GM12878 (cell line): Measurements from ENCODE around the gene ROR2. TPM values are rescaled to one million over a fixed set of nuclear protein-coding genes. Genes with fewer than 3 reads are reported as not detected.

Experiments
- ATAC-seq: fragments of 200-7000 bp; cut with Tn5 transposase; 3 replicates; pipeline ENCODE4 v1.9.1; 2020; ENCODE audit warnings: mild to moderate bottlenecking, moderate library complexity
- BruUV-seq: library from RNA; stranded (reverse); fragments of 400-500 nt; replicated peaks from 2 replicates; lab custom pipeline; 2021; lab: Mats Ljungman, UMichigan
- CTCF ChIA-PET: fragments of 300-600 bp; sonication (Branson Sonifier 250); formaldehyde crosslinking; extraction: SDS; loops from one replicate; lab custom pipeline; 2021; ENCODE audit warnings: inconsistent platforms; lab: Yijun Ruan, JAX
- POLR2A ChIA-PET: fragments of 350-600 bp; formaldehyde crosslinking; extraction: SDS; loops from one replicate; lab custom pipeline; 2021; ENCODE audit warnings: inconsistent platforms; lab: Charles Lee
- RAD21 ChIA-PET: fragments of 300-600 bp; sonication (Branson Sonifier 250); formaldehyde crosslinking; loops from one replicate; lab custom pipeline; 2023; ENCODE audit warnings: antibody characterized with exemption; ENCODE audit not compliant: unreplicated experiment; lab: Charles Lee
- SMC1A ChIA-PET: fragments of 300-600 bp; sonication (Branson Sonifier 250); formaldehyde crosslinking; loops from one replicate; lab custom pipeline; 2023; ENCODE audit not compliant: unreplicated experiment, uncharacterized antibody; lab: Charles Lee
- DNase-seq: peaks from one replicate; pipeline ENCODE4 v3.0.0-alpha.2; 2011; ENCODE audit warnings: low read depth, low spot score
- FAIRE-seq: peaks from 3 replicates; lab custom pipeline; 2011; peaks lifted over from hg19 to GRCh38; lab: Jason Lieb, UNC
- H2AFZ ChIP-seq: 2 replicates; pipeline ENCODE4 v1.6.0; 2011; ENCODE audit warnings: low read depth, low read length, control low read depth; ENCODE audit not compliant: control insufficient read depth
- H3K27ac ChIP-seq: 2 replicates; pipeline ENCODE4 v1.5.1; 2011; ENCODE audit warnings: control low read depth; ENCODE audit not compliant: control insufficient read depth, insufficient read depth
- H3K27me3 ChIP-seq, 2 experiments: replicated peaks in 1 of 2; 2 replicates each; pipeline versions ENCODE4 v1.6.0 to v1.6.1; 2011; ENCODE audit warnings: low read length in 1 of 2; ENCODE audit not compliant: control insufficient read depth in 2 of 2, insufficient read depth in 2 of 2
- H3K36me3 ChIP-seq, 2 experiments: 2 replicates each; pipeline ENCODE4 v1.5.1; 2011; ENCODE audit warnings: low read length in 1 of 2; ENCODE audit not compliant: control insufficient read depth in 2 of 2, insufficient read depth in 2 of 2
- H3K4me1 ChIP-seq: 2 replicates; pipeline ENCODE4 v1.6.1; 2011; ENCODE audit warnings: mild to moderate bottlenecking, low read length, moderate library complexity, mixed read lengths; ENCODE audit not compliant: control insufficient read depth, insufficient read depth
- H3K4me2 ChIP-seq: 2 replicates; pipeline ENCODE4 v1.6.0; 2011; ENCODE audit warnings: control low read depth; ENCODE audit not compliant: control insufficient read depth, insufficient read depth
- H3K4me3 ChIP-seq: fragments of 200-600 bp; sonication (generic); 2 replicates; pipeline ENCODE4 v1.5.1; 2016
- H3K79me2 ChIP-seq: 2 replicates; pipeline ENCODE4 v1.6.0; 2011; ENCODE audit warnings: low read length; ENCODE audit not compliant: control insufficient read depth, insufficient read depth
- H3K9ac ChIP-seq: 2 replicates; pipeline ENCODE4 v1.8.0; 2011; ENCODE audit warnings: low read length, control low read depth, mixed read lengths; ENCODE audit not compliant: control insufficient read depth, insufficient read depth
- H3K9me3 ChIP-seq: replicated peaks from 3 replicates; pipeline ENCODE4 v1.5.1; 2011; ENCODE audit warnings: mild to moderate bottlenecking, low read length; ENCODE audit not compliant: control insufficient read depth, insufficient read depth
- H4K20me1 ChIP-seq: 2 replicates; pipeline ENCODE4 v1.6.0; 2011; ENCODE audit not compliant: control insufficient read depth, insufficient read depth
- ATF2 ChIP-seq: IDR thresholded peaks from 2 replicates; pipeline ENCODE4 v1.6.1; 2012; ENCODE audit warnings: low read length, inconsistent platforms
- BCL3 ChIP-seq: IDR thresholded peaks from 2 replicates; pipeline ENCODE4 v1.6.1; 2011; ENCODE audit warnings: borderline replicate concordance, low read depth, mild to moderate bottlenecking, moderate library complexity, low read length; ENCODE audit not compliant: insufficient read depth, poor library complexity, severe bottlenecking
- BRCA1 ChIP-seq: IDR thresholded peaks from 2 replicates; pipeline ENCODE4 v1.6.1; 2011; ENCODE audit warnings: low read depth, low read length, improper control_type of control experiment
- CREM ChIP-seq: IDR thresholded peaks from 2 replicates; pipeline ENCODE4 v1.6.1; 2014; ENCODE audit warnings: antibody characterized with exemption, low read depth
- CUX1 ChIP-seq: IDR thresholded peaks from 2 replicates; pipeline ENCODE4 v1.6.1; 2012; ENCODE audit warnings: improper control_type of control experiment, low read depth, low read length; ENCODE audit not compliant: insufficient replicate concordance
- EED ChIP-seq: sonication (generic); IDR thresholded peaks from 2 replicates; pipeline ENCODE4 v1.6.1; 2016; ENCODE audit warnings: antibody characterized with exemption, low read depth
- JUNB ChIP-seq: IDR thresholded peaks from 2 replicates; pipeline ENCODE4 v1.6.1; 2016; ENCODE audit warnings: antibody characterized with exemption, mild to moderate bottlenecking
- NFXL1 ChIP-seq: fragments of 450-650 bp; IDR thresholded peaks from 2 replicates; pipeline ENCODE4 v1.6.1; 2017; ENCODE audit warnings: antibody characterized with exemption, mild to moderate bottlenecking, borderline replicate concordance
- NFYA ChIP-seq: IDR thresholded peaks from 2 replicates; pipeline ENCODE4 v1.6.1; 2011; ENCODE audit warnings: low read depth, mild to moderate bottlenecking, low read length, improper control_type of control experiment, borderline replicate concordance
- NR2F1 ChIP-seq: fragments of 450-650 bp; conservative IDR thresholded peaks from 2 replicates; pipeline ENCODE4 v1.6.1; 2017; ENCODE audit warnings: mild to moderate bottlenecking
- SPI1 ChIP-seq: IDR thresholded peaks from 2 replicates; pipeline ENCODE4 v1.6.1; 2011; ENCODE audit warnings: low read depth, mild to moderate bottlenecking, low read length, moderate library complexity, borderline replicate concordance; ENCODE audit not compliant: insufficient read depth
- ZNF274 ChIP-seq: IDR thresholded peaks from one replicate; pipeline ENCODE4 v1.8.0; 2011; ENCODE audit not compliant: insufficient read length, insufficient read depth
- ZNF622 ChIP-seq: fragments of 450-650 bp; IDR thresholded peaks from 2 replicates; pipeline ENCODE4 v1.6.1; 2017; ENCODE audit warnings: mild to moderate bottlenecking, inconsistent platforms
- WGBS: methylation state at CpG from one replicate; pipeline ENCODE4 v1.1.6; 2016; ENCODE audit warnings: low lambda C conversion rate; ENCODE audit not compliant: insufficient replicate concordance, insufficient coverage; ENCODE audit errors: missing lambda C conversion rate; 5-methylcytosine and 5-hydroxymethylcytosine counted together
- in situ Hi-C: fragments of 300-500 bp; cut with MboI; formaldehyde crosslinking; loops from 9 replicates; pipeline ENCODE4 v1.14.3; 2018; ENCODE audit warnings: mixed read lengths
- intact Hi-C: fragments of 100-400 bp; cut with micrococcal nuclease; formaldehyde crosslinking; loops from one replicate; pipeline ENCODE4 v1.14.2; 2022; ENCODE audit not compliant: unreplicated experiment
- polyA plus RNA-seq, 11 experiments: library from polyadenylated mRNA; depleted of rRNA in 4 of 11; unstranded in 6 of 11; stranded (reverse) in 5 of 11; fragments of >200 nt; fragmentation: Nextera tagmentation in 4 of 11; fragmentation: Illumina TruSeq in 1 of 11; extraction: Ambion mirVana in 4 of 11; extraction: Trizol in 1 of 11; gene quantifications; 1 replicate in 1 of 11; 2 replicates in 10 of 11; pipeline versions ENCODE4 v1.2.1 to v1.2.3, GENCODE V29; 2011 to 2016; ENCODE audit warnings: inconsistent platforms in 2 of 11, missing spikeins in 2 of 11, low read depth in 1 of 11
- total RNA-seq, 4 experiments: library from RNA; depleted of rRNA in 3 of 4; stranded (reverse); fragments of >200 nt in 3 of 4; fragmentation: Illumina TruSeq in 1 of 4; extraction: Trizol in 1 of 4; gene quantifications; 2 replicates each; pipeline versions ENCODE4 v1.2.1 to v1.2.3, GENCODE V29; 2013 to 2021

ROR2 gene
- total and polyA plus RNA-seq, 10 of the 15 experiments (the other 5 are each of a cell fraction or from before 2014, with no cell fraction given), result 0.03 to 0.05 TPM; not detected in 8

- Histone ChIP-seq H3K9ac (no peak overlapping the region), H3K4me2 (no peak overlapping the region), H3K79me2 (no peaks in the 10 kb centered on the region), H3K4me1 (no peaks in the 10 kb centered on the region), H4K20me1 (0 out of 2 replicates have a peak, but pooled peaks cover 3% of the 10 kb centered on the region), H3K27me3 (peaks cover 0 to 5% of the 10 kb centered on the region in 2 experiments; a peak in 2 of 4 replicates), H3K4me3 (no peak overlapping the region), H3K36me3 (no peaks in the 10 kb centered on the region), H2AFZ (no peak overlapping the region), H3K9me3 (no peaks in the 10 kb centered on the region), H3K27ac (no peak overlapping the region)
- ChIA-PET RAD21 (no interaction called here), SMC1A (no interaction called here), CTCF (no interaction called here), POLR2A (interaction anchor here (0.6 kb wide), 1 partner anchor 24 kb away, joined by 4 read pairs; no protein-coding TSS in a partner anchor)
- in situ Hi-C loops (no loop called here), intact Hi-C loops (no loop called here)
- WGBS, result 50% methylated on average over 9 of the region's 11 CpGs
- DNase-seq (no peak), ATAC-seq (no peak), FAIRE-seq (no peak)
- TF ChIP-seq ATF2 (no peak), JUNB (no peak), NR2F1 (no peak), CREM (no peak), NFYA (no peak), ZNF622 (no peak), BCL3 (no peak), NFXL1 (no peak), EED (no peak), CUX1 (no peak), BRCA1 (no peak), SPI1 (no peak), ZNF274 (no peak)
- BruUV-seq, result no TSS peak
Measured at GRCh38 chr9:91820126-91820750, 129.8 kb downstream of the ROR2 start.
